HG02759 (cell line): ENCODE results near the gene SAE1.

ENCODE experiments used
- ATAC-seq: cut with Tn5 transposase; IDR thresholded peaks from one replicate; pipeline ENCODE4 v1.9.1; 2021; ENCODE audit warnings: mild to moderate bottlenecking, moderate library complexity; ENCODE audit not compliant: unreplicated experiment

The SAE1 gene

DNA sequence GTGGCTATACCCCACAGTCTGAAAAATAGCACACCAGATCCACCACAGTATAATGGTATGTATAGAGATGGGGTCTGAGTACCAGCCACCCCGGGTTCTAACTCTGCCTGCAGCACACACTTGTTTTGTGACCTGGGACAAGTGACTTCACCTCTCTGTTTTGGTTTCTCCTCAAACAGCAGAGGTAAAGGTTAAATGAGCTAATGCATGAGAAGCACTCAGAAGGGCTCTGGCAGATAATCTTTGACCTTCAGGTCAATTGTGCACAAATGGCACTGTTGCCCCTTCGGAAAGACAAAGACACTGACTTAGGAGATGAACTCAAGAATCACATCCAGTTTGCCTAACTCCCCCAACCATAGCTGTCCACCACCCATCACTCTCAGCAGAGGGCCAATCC lies 24.8 kb upstream of the SAE1 start:
- no peak for ATAC-seq

DNA sequence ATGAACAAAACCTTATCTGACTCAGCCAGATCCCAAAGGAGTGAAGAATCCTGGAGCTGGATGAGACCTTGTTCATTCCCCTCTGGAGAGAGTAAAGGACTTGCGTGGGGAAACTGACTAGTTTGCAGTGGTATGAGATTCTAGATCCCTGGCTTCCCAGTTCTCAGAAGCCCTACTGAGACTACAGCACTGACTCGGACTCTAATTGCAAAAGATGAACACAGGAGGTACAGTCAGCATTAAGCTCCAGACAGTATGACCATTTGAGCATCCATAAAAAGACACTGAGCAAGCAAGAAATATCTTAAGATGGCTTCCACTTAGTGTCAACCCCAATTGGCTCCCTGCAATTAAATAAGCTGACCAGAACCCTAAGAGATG lies 23.8 kb upstream of the SAE1 start:
- ATAC-seq: no peak

DNA sequence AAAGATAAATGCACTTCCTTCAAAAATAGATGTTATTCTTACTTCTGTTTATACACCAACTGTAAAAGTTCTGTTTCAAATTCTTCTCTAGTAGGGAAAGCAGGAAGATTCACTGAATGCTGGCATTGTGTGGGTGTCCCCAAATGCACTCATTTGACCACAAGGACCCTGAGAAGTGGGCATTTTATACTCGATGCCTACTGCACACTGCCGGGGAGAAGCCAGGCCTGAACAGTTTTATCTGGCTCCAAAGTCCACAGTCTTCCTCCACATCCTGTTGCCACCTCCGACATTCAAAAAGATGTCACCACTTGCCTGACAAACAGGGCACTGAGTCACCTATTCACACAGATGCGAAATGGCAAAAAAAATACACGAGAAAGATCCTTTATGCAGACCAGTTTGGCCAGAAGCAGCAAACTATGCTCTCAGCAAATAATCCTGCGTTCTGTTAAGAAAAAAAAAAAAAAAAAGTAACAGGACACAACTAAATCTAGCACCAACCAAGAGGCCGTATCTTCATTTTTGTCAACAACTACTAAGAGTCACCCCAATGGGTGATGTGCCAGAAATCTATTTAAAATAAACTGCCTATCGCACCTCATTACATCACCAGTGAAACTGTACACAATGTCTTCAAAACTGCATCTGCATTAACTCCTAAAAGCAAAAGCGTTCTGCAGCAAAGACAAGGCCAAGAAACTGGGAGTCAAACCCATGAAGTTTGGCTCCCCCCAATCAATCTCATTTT lies 23.3 kb upstream of the SAE1 start:
- ATAC-seq: no peak

DNA sequence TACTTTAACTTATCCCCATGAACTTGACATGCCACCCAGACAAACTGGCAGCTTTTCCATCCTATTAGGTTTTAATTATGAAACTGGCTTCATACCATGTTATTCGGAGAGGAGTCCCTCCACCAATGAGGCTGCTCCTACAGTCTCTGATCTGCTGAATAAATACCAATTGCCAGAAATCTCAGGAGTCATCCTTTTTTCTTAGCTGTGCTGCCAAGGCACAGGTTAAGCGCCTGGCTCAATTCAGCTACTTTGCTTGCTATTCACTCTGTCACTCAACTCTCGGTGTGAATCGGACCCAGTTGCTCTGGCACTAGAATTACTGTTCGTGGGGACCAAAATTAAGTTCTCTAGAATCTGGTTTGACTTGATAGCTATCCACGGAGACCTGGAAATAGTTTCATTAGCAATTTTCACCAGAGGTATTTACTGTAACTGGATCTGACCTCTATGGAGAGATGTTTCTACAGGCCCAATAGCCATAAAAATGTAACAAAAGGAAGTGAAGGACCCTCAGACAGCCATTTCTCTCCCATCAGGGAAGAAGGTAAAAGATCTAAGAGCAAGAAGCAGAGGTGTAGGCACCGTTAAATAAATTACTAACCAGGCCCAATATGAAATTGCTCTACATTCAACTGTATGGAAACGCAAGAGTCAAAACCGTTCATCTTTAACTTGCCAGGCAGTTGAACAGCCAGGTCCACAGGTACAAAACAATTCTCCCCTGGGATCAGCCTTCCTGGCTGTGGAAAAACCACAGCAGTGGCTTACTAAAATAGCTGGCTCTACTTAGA lies 22.5 kb upstream of the SAE1 start:
- ATAC-seq: no peak

DNA sequence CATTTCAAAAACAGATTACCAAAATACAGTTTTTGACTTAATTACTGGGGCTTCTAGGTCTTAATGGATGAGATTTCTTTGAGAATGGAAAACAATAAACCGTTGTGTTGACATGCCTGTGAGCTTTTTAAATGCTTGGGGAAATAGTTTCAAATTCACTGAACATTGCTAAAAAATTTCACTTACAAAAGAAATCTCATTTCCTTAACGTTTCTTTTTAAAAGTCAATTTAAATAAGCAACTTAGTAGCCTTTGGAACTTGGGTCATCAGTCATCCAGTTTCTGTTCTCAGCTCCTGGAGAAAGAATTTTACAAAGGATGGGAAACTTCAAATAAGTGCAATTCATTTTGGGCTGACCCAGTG lies 21.5 kb upstream of the SAE1 start:
- no peak for ATAC-seq

DNA sequence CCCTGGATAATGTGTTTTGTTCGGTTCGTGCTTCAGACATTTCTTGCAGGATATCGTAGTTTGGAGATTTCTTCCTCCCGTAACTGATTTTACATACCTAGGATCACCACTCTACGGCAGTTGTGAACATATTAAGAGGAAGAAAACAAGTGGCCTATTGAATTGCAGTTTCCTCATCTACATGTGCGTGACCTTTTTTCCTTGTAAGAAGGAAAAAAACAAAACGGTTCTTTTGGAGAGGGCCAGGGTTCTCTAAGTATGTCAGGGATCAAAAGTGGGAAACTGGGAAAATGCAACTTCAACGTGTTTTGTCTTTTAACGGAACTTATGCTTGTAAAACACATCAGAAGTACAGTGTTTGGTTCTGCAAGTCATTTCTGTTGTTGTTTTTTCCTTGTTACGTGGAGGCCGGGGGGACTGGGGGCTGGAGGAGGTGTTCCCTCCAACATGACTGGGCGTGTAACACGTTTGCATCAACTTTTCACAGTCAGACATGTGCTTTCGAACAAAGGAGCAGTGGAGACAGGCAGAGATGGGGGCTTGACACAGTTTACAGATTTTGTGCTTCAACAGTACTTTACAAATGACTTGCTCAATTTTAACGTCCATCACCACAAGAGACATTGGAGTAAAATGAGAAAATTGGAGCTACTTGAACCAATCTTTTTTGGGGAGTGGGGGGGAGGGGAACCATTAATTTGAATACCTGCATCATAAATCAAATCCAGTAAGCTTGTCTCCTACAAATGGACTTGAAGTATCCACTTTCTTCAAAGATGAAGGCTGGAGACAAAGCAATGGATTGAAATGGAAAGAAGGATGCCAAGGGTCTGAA lies 20.9 kb upstream of the SAE1 start:
- ATAC-seq: no peak

DNA sequence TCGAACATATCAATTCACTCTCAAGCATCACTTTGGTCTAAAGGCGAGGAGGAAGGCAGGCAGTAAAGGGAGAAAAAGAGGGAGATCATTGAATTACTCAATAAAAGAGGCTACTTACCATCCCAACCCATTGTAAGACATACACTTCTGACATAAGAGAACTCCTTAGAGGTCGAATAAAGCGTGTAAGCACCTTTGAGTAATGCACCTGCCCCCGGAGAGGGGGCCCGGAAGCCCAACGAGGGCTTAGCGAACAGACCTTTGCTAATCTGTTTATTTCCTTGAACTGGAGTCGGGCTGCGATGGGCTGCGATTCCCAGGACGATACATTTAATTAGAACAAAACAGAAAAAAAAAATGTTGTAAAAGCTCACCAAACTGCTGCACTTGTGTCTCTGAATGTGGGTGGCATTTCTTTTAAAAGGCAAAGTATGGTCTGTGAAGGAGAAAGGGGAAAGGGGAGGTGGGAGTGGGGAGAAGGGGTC lies 20.1 kb upstream of the SAE1 start:
- no peak for ATAC-seq

DNA sequence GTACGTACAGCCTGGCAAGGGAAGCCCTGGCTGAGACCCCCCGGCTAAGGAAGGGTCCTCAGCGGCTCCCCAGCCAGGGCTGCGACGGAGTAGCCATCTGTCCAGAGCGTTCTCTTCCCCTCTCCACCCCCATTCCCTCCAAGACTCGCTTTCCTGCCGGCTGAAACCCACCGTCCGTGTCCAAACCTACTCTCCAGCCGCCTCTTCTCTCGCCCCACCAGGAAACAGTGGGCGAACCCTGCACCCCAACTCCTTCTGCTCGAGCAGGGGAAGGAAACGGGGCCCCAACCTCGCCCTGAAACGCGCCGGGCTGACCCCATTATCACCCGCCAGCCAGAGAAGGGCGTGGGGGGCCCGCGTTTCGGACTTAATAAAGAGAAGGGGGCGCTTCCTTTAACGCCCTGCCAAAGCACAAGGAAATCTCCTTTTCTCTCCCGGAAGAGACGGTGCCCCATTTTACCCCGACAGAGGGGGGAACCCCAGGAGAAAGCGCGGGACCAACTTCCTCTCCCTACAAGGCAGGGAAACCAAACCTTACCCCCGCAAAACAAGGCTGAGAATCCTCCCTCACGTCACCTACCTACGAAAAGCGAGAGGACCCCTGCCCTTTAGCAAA lies 19.5 kb upstream of the SAE1 start:
- no peak for ATAC-seq

DNA sequence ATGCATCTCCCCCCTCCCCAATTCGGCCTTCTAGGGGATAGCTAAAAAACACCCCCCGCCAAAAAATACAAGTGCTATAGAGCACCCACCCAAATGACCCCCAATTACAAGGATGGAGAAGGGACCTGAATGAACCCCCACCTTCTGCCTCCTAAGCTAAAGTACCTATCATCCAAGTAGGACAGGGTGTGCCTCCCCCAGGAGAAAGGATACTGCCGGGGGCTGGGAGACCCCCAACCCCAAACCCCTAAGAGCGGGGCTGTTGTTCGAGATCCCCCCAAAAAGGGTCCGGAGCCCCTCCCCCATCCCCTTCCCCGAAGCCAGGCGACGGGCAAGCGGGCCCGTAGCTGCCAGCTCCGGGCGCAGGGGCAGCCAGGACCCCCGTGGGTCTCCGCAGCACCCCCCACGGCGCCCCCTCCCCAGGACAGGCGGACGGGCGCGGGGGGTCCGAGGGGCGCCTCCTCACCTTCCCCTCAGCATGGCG lies 18.9 kb upstream of the SAE1 start:
- no peak for ATAC-seq

DNA sequence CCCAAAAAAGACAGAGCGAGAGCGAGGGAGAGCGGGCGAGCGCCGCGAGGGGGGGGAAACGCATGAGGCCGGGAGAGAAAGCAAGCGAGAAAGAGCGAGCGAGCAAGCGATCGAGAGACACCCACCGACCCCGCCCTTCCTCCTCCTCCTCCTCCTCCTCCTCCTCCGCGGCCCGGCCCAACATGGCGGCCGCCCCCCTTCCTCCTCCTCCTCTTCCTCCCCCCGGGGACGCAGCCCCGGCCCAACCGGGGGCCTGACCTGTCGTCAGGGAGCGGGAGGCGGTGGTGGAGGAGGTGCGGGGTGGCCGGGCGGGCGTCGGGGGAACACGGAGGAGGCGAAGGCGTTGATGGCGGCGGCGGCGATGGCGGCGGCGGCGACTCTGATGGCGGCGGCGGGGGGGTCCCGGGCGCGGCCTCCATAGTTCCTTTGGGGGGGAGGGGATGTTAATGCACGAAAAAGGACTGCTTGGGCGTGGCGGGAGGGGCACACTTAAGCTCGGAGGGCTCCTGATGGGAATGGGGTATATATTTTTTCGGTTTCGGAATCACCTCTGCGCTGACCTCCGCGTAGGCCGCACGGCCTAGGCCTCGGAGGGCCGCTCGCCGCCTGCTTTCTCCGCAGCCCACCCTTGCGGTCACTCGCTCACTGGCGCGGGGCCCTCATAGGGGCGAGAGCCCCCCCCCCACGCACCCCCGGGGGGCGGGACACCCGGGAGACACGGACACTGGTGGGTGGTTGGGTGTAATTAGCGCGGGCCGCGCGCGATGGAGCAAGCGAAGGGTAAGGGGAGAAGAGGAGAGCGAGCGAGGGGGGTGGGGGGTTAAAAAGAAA lies 18.3 kb upstream of the SAE1 start:
- peak; percentile 28 for ATAC-seq

DNA sequence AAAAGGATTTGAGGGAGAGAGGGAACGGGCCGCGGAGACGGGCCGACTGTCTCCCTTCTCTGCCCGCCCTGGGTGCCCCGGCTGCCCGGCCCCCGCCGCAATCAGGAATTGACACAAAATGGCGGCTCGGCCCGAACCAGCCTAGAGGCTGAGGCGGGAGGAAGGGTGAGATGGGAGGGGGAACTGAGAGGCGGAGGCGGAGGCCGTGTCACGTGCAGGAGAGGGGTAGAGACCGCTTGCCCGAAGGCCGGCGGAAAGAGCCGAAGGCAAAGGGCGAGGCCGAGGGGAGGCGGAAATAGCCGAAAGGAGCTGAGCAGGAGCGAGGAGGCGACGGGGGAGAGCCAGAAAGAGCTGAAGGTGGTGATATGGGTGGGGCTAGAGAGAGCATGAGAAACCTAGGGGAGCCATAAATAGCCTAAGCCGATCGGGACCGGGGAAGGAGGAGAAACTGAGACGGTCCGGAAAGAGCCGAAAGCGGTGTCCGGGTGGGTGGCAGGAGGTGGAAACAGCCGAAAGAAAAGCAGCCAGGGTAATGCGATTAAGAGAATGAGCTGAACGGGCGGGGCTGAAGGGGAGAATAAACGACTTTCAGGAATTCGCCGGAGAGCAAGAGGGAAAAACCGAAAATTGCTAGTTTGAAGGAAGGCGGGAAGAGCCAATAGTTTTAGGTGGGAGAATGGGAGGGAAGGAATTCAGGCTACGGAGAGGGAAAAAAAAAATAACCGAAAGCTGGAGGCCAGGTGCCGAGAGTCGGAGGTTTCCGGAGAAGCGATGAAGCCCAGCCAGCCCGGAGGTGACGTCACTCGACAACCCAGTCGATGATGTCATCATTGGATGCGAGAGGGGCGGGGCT lies 17.4 kb upstream of the SAE1 start, which contains the start of gene ZC3H4:
Gene ZC3H4 (minus strand): TSS at position 780 of the 853 bp plus-strand sequence. CDS start 1,192 bp downstream, outside the sequence.
- ATAC-seq: peak; percentile 86

DNA sequence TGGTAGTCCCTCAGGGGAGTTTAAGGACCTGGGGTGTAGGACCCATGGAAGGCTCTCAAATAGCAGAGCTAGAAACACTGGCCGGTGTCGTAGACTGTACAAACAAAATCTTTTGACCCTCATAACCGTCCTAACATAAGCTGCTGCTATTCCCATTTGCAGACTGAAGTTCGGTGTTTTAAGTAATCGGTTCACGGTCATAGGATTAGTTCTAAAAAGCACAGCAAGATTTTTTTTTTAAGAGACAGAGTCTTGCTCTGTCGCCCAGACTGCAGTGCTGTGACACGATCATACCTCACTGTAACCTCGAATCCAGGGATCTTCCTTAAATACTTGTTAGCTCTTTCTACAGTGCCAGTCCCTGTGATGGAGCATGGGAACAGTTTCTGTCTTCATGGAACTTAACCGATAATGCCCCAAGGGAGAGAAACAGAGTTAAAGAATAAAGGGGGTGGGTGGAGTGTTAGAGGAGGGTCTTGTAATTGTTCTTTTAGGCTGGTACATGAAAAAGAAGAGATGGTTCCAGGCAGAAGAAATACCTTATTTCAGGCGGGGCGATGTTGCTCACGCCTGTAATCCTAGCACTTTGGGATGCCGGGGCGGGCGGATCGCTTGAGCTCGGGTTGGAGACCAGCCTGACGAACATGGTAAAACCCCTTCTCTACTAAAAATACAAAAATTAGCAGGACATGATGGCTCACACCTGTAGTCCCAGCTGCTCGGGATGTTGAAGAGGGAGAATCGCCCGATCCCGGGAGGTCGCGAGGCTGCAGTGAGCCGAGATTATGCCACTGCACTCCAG lies 16.6 kb upstream of the SAE1 start:
- ATAC-seq: no peak

DNA sequence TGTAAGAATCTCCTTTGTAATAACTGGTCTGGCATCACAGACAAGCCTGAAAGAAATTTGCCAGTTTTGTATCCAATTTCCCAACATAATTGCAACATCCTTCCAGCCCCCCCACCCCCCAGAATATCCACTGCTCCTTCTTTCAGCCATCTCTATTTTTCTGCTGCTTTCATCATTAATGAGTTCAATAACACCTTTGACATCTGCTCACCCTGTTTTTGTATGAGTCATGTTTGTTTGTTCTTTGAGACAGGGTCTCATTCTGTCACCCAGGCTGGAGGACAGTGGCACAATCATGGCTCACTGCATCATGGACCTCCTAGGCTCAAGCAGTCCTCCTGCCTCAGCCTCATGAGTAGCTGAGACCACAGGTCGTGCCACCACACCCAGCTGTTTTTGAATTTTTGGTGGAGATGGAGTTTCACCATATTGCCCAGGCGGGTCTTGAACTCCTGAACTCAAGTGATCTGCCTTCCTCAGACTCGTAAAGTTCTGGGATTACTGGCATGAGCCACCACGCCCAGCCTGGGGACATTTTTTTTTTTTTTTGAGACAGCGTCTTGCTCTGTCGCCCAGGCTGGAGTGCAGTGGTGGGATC lies 10.1 kb upstream of the SAE1 start:
- no peak for ATAC-seq

DNA sequence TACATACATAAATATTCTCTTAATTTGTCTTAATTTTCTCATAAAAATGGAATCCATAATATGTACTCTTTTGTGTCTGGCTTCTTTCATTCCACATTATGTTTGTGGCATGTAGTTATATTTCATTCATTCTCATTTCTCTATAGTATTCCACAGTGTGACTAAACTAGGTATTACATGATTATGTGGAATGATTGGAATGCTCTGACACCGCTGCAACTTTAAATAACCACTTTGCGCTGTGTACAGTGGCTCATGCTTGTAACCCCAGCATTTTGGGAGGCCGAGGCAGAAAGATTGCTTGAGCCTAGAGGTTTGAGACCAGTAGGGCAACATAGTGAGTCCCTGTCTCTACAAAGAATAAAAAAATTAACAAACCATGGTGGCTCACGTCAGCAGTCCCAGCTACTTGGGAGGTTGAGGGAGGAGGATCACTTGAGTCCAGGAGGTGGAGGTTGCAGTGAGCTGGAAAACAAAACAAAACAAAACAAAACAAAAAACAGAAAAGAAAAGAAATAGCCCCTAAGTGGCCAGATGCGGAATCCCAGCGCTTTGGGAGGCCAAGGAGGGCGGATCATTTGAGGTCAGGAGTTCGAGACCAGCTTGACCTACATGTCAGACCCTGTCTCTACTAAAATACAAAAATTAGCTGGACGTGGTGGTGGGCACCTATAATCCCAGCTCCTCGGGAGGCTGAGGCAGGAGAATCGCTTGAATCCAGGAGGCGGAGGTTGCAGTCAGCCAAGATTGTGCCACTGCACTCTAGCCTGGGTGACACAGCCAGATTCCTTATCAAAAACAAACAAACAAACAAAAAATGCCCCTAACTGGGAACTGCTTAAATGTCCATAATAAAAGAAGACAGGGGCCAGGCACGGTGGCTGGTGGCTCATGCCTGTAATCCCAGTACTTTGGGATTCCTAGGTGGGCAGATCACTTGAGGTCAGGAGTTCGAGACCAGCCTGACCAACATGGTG lies 8.0 kb upstream of the SAE1 start:
- ATAC-seq: no peak

DNA sequence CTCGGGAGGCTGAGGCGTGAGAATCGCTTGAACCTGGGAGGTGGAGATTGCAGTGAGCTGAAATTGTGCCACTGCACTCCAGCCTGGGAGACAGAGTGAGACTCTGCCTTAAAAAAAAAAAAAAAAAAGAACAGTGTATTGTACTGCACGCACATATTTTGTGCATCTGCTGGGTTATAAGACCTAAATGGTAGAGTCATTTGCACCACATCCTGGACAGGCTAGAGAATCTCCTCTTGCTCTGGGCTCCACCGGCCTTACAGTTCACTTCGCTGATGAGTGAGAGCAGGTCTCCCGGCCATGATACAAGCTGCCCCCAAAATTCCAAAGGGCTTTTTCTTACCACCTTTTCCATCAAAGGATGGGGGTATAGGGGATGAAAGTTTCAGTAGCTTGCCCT lies 7.2 kb upstream of the SAE1 start:
- no peak for ATAC-seq

DNA sequence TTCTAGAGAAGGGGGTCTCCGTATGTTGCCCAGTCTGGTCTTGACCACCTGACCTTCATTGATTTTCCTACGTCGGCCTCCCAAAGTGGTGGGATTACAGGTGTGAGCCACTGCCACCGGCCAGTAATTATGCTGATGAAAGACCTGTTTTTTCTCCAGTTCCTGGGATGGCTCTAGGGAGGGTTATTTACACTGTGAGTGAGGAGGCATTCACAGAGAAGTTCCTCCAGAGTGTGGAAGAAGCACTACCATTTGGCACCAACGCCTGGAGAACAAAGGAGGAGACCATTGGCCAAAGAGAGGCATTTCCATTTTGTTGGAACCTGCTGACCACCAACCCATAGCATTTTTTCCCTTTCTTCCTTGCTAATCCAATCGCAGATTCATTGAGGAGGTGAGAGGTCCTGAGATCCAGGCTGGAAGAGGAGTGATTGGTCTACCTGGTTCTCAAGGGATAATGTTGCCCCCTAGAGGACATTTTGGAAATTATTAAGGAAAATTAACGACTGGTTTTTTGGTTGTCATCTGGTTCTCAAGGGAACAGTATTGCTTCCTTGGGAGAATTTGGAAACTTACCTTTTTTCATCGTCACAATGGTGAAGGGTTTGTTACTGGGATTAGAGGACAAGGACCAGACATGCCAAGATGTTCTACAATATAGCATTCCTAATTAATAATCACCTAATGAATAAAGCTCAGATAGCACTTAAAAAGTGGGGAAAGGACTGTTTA lies 5.5 kb upstream of the SAE1 start:
- no peak for ATAC-seq
